Subcutaneous adipose tissue (tissue), 4 donors: ENCODE results near the gene COL18A1. TPM values are rescaled to one million over a fixed set of nuclear protein-coding genes. Genes with fewer than 3 reads are reported as not detected.

ENCODE experiments used
- total RNA-seq, 4 donors: library from RNA; depleted of rRNA; stranded (reverse); fragments of >200 nt; gene quantifications; one replicate each; pipeline ENCODE4 v1.1.0, GENCODE V29; 2016
- TF ChIP-seq, protein P1 (sequence below): fragments of 450-650 bp; IDR thresholded peaks from one replicate; pipeline ENCODE4 v1.5.1; 2016; ENCODE audit warnings: low read depth, mild to moderate bottlenecking, control low read depth, antibody characterized with exemption, moderate library complexity

COL18A1 gene
- total RNA-seq, 4 donors from 2014 or later, result 33.4 to 102 (median 66.7) TPM

- TF ChIP-seq, protein P1, sequence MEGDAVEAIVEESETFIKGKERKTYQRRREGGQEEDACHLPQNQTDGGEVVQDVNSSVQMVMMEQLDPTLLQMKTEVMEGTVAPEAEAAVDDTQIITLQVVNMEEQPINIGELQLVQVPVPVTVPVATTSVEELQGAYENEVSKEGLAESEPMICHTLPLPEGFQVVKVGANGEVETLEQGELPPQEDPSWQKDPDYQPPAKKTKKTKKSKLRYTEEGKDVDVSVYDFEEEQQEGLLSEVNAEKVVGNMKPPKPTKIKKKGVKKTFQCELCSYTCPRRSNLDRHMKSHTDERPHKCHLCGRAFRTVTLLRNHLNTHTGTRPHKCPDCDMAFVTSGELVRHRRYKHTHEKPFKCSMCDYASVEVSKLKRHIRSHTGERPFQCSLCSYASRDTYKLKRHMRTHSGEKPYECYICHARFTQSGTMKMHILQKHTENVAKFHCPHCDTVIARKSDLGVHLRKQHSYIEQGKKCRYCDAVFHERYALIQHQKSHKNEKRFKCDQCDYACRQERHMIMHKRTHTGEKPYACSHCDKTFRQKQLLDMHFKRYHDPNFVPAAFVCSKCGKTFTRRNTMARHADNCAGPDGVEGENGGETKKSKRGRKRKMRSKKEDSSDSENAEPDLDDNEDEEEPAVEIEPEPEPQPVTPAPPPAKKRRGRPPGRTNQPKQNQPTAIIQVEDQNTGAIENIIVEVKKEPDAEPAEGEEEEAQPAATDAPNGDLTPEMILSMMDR, result no peak
These were observed 126.6 kb downstream of the COL18A1 start for GRCh38 chr21:45531393-45532215.

- TF ChIP-seq, protein P1, result no peak
These were observed 127.9 kb downstream of the COL18A1 start for GRCh38 chr21:45532826-45533360.

DNA sequence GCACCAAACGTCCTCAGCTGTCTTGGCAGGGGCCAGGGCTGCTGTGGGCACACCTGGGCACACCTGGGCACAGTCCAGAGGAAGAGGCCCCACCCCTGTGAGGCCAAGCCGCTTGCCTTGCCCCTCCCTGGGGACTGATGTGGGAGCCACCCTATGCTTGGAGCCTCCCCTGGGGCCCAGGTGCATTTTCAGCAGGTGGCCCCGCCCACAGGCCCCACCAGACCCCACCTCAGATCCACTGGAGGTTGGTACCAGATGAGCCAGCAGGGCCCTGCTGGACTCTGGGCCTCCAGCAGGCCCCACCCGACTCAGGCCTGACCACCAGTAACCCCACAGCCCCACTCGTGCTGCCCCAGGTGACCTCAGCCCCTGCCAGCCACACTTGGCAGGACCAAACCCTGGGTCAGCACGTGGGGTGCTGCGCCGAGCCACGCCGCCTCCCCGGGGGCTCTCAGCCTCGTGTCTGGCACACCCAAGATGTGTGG lies 128.4 kb downstream of the COL18A1 start:
- TF ChIP-seq, protein P1, result no peak

DNA sequence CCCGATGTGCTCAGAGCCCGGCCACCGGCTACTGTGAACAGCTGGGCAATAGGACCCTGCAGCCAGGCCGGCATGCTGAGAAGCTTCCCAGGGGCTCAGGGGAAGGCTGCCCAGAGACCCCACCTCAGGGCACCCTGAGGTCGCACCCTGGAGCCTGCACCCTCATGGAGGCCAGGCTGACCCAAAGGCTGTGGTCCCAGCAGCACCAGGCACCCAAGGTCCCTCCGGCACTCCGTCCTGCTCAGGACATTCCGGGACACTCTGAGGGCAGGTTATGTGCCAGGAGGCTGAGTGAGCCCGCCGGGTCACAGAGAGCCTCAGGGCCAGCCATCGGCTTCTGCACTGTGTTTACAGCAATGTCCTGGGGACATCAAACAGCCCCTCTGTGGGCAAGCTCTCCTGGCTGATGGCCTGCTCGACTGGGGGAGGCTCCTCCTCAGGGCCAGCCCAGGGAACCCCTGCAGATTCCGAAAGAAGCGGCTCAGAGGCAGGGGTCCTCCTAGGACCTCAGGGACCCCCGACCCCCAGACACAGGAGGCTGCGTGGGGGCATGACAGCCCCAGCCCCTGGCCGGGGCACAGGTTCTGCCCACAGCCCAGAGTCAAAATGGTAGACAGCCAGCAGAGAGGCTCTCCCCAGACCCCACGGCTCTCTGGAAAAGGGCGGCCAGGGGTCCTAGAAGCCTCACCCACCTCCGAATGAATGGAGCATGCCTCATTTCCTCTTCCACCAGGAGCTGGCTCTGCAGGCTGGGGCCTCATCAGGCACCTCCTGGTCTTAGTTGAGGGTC lies 129.1 kb downstream of the COL18A1 start:
- TF ChIP-seq, protein P1, result no peak

GRCh38 chr21:45534636-45535331 lies 129.8 kb downstream of the COL18A1 start:
- TF ChIP-seq, protein P1, result no peak

DNA sequence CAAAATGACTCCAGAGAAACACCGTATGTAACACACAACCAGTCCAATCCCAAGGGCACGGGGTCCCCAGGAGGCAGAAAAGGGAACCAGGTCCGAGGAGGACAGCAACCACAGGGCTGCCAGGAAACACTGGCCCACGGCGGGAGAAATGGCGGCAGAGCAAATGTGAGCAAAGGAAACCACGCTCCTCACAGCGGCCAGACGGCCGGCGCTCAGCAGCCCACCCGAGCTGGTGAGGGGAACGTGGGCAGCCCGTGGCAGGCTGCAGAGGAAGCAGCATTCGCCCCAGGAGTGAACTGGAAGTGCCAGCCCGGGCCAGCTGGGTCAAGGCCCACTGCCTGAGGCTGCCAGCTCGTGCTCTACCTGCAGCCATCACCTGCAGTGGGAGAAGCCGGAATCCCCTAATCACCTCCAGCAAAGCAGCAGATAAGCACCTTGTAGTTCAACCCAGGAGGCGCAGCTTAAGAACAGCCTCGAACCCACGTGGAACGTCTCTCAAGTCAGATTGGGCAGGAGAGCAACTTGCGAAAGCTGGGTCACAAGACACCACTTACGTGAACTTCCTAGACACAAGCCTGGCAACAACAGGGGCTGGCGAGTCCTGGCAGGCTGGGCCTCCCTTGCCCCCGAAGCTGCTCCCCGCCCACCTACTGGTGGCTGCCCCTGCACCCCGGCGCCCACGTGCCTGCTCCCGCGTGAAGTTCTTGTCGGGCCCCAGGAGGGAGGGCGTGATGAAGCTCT lies 130.5 kb downstream of the COL18A1 start:
- TF ChIP-seq, protein P1, result no peak
